K562 (cell line): ENCODE measurements around the gene ZBTB46. TPM values are rescaled to one million over a fixed set of nuclear protein-coding genes. Genes with fewer than 3 reads are reported as not detected.

ENCODE experiments used
- ATAC-seq: fragments of 200-7000 bp; cut with Tn5 transposase; 3 replicates; pipeline ENCODE4 v1.9.1; 2020; ENCODE audit warnings: moderate library complexity
- BruUV-seq: library from RNA; stranded (reverse); fragments of 400-500 nt; replicated peaks from 2 replicates; lab custom pipeline; 2021; lab: Mats Ljungman, UMichigan
- CTCF ChIA-PET: fragments of 300-600 bp; formaldehyde crosslinking; extraction: SDS; loops from one replicate; lab custom pipeline; 2021; ENCODE audit warnings: low intra/inter-chr PET ratio; lab: Yijun Ruan, JAX
- POLR2A ChIA-PET: fragments of 300-600, 350-650 bp; sonication (Branson Sonifier 250); formaldehyde crosslinking; extraction: SDS; loops from one replicate; lab custom pipeline; 2021; ENCODE audit warnings: antibody characterized with exemption, inconsistent platforms; lab: Yijun Ruan, JAX
- DNase-seq, 4 experiments: peaks; one replicate each; pipeline versions ENCODE4 v3.0.0 to v3.0.0-alpha.2; 2011 to 2018; ENCODE audit warnings: low spot score in 3 of 4, mixed read lengths in 3 of 4; ENCODE audit errors: extremely low read depth in 1 of 4
- FAIRE-seq: peaks from 2 replicates; lab custom pipeline; 2011; peaks lifted over from hg19 to GRCh38; lab: Jason Lieb, UNC
- H2AFZ ChIP-seq: 2 replicates; pipeline ENCODE4 v1.6.0; 2011; ENCODE audit warnings: low read depth, low read length, control low read depth, inconsistent platforms
- H3K27ac ChIP-seq: fragments of 200-600 bp; 3 replicates; pipeline ENCODE4 v1.8.0; 2011; ENCODE audit warnings: low read depth, mild to moderate bottlenecking, control low read depth, inconsistent platforms, low read length, moderate library complexity, mixed read lengths; ENCODE audit errors: extremely low read depth
- H3K27me3 ChIP-seq, 2 experiments: fragments of 300-600 bp in 1 of 2; 2 replicates in 1 of 2; 3 replicates in 1 of 2; pipeline versions ENCODE4 v1.6.0 to v1.8.0; 2011; ENCODE audit warnings: inconsistent platforms in 2 of 2, low read length in 2 of 2, mild to moderate bottlenecking in 1 of 2, mixed read lengths in 1 of 2, moderate library complexity in 1 of 2; ENCODE audit not compliant: control insufficient read depth in 2 of 2, insufficient read depth in 2 of 2
- H3K36me3 ChIP-seq: fragments of 300-600 bp; 3 replicates; pipeline ENCODE4 v1.8.0; 2011; ENCODE audit warnings: mild to moderate bottlenecking, low read length, inconsistent platforms; ENCODE audit not compliant: control insufficient read depth, insufficient read depth
- H3K4me1 ChIP-seq, 2 experiments: fragments of 200-600 bp in 1 of 2; replicated peaks in 1 of 2; 2 replicates in 1 of 2; 3 replicates in 1 of 2; pipeline versions ENCODE4 v1.5.1 to v1.8.0; 2011; ENCODE audit warnings: inconsistent platforms in 2 of 2, low read length in 2 of 2, mild to moderate bottlenecking in 1 of 2, mixed read lengths in 1 of 2, moderate library complexity in 1 of 2; ENCODE audit not compliant: control insufficient read depth in 2 of 2, insufficient read depth in 2 of 2
- H3K4me2 ChIP-seq: 2 replicates; pipeline ENCODE4 v1.6.1; 2011; ENCODE audit warnings: low read length, control low read depth, inconsistent platforms, mixed read lengths; ENCODE audit not compliant: insufficient read depth
- H3K4me3 ChIP-seq: fragments of 200-600 bp; sonication (generic), shearing (Covaris generic); 2 replicates; pipeline ENCODE4 v1.5.1; 2016; ENCODE audit warnings: control low read depth, inconsistent platforms
- H3K79me2 ChIP-seq: fragments of 200-600 bp; 3 replicates; pipeline ENCODE4 v1.8.0; 2011; ENCODE audit warnings: low read length, inconsistent platforms; ENCODE audit not compliant: control insufficient read depth, insufficient read depth
- H3K9ac ChIP-seq, 2 experiments: 2 replicates each; pipeline versions ENCODE4 v1.6.0 to v1.6.1; 2011; ENCODE audit warnings: low read depth in 2 of 2, low read length in 2 of 2, control low read depth in 1 of 2, inconsistent platforms in 1 of 2, mild to moderate bottlenecking in 1 of 2, mixed read lengths in 1 of 2; ENCODE audit not compliant: insufficient read depth in 1 of 2
- H3K9me1 ChIP-seq: one replicate; pipeline ENCODE4 v1.6.0; 2011; ENCODE audit warnings: inconsistent platforms, mild to moderate bottlenecking, low read length, moderate library complexity; ENCODE audit not compliant: control insufficient read depth, insufficient read depth
- H3K9me3 ChIP-seq: replicated peaks from 2 replicates; pipeline ENCODE4 v1.5.1; 2011; ENCODE audit warnings: low read depth, low read length, inconsistent platforms; ENCODE audit not compliant: control insufficient read depth, insufficient read depth
- H4K20me1 ChIP-seq: replicated peaks from 2 replicates; pipeline ENCODE4 v1.6.1; 2011; ENCODE audit warnings: low read length, inconsistent platforms, mixed read lengths; ENCODE audit not compliant: control insufficient read depth, insufficient read depth
- CC2D1A ChIP-seq: fragments of 450-650 bp; IDR thresholded peaks from 2 replicates; pipeline ENCODE4 v1.6.1; 2017; ENCODE audit warnings: mild to moderate bottlenecking
- CEBPG ChIP-seq, 3 experiments: fragments of 200-800 bp in 1 of 3; sonication (Bioruptor generic) in 1 of 3; sonication (generic) in 1 of 3; formaldehyde crosslinking in 1 of 3; IDR thresholded peaks in 2 of 3; conservative IDR thresholded peaks in 1 of 3; 2 replicates each; pipeline versions ENCODE4 v1.6.1 to v1.8.0; 2016 to 2022; ENCODE audit warnings: missing compliant biosample characterization in 2 of 3, missing genetic modification characterization in 2 of 3, mild to moderate bottlenecking in 1 of 3, missing genetic modification reagents in 1 of 3
- CSDE1 ChIP-seq, 2 experiments: fragments of 450-650 bp; IDR thresholded peaks; 2 replicates each; pipeline ENCODE4 v1.6.1; 2016; ENCODE audit warnings: mild to moderate bottlenecking in 1 of 2
- DNMT1 ChIP-seq: fragments of 450-650 bp; IDR thresholded peaks from 2 replicates; pipeline ENCODE4 v1.6.1; 2016; ENCODE audit warnings: antibody characterized with exemption, mild to moderate bottlenecking
- NFATC3 ChIP-seq: fragments of 450-650 bp; IDR thresholded peaks from 2 replicates; pipeline ENCODE4 v1.6.1; 2017; ENCODE audit warnings: mild to moderate bottlenecking
- NFXL1 ChIP-seq: fragments of 450-650 bp; formaldehyde crosslinking; IDR thresholded peaks from 2 replicates; pipeline ENCODE4 v1.4.0; 2021; ENCODE audit warnings: mild to moderate bottlenecking
- RBFOX2 ChIP-seq: fragments of 200-400 bp; formaldehyde crosslinking; IDR thresholded peaks from 2 replicates; pipeline ENCODE4 v1.6.1; 2017; ENCODE audit warnings: low read depth, mild to moderate bottlenecking, low read length, moderate library complexity
- REST ChIP-seq, 2 experiments: fragments of 450-650 bp; formaldehyde crosslinking in 1 of 2; IDR thresholded peaks; 2 replicates each; pipeline versions ENCODE4 v1.4.0 to v1.6.1; 2014 to 2020; ENCODE audit warnings: mild to moderate bottlenecking in 2 of 2, borderline replicate concordance in 1 of 2, low read depth in 1 of 2
- ZBTB8A ChIP-seq: fragments of 450-650 bp; IDR thresholded peaks from 2 replicates; pipeline ENCODE4 v1.6.1; 2018; ENCODE audit warnings: mild to moderate bottlenecking, moderate library complexity; ENCODE audit not compliant: partially characterized antibody
- ZNF23 ChIP-seq: fragments of 250-450 bp; sonication (Bioruptor Pico); IDR thresholded peaks from 2 replicates; pipeline ENCODE4 v1.4.0; 2020; ENCODE audit warnings: mild to moderate bottlenecking
- ZNF232 ChIP-seq: sonication (generic); formaldehyde crosslinking; IDR thresholded peaks from 2 replicates; pipeline ENCODE4 v1.8.0; 2022; ENCODE audit warnings: mild to moderate bottlenecking, missing genetic modification reagents
- ZNF408 ChIP-seq: fragments of 250-450 bp; sonication (Bioruptor Pico); IDR thresholded peaks from 2 replicates; pipeline ENCODE4 v1.4.0; 2020; ENCODE audit warnings: low read depth, mild to moderate bottlenecking, moderate library complexity
- ZNF644 ChIP-seq: fragments of 200-800 bp; sonication (Bioruptor generic); IDR thresholded peaks from 2 replicates; pipeline ENCODE4 v1.6.1; 2016; ENCODE audit warnings: low read depth, missing genetic modification characterization, missing compliant biosample characterization
- ZNF830 ChIP-seq: fragments of 250-450 bp; sonication (Bioruptor Pico); IDR thresholded peaks from 2 replicates; pipeline ENCODE4 v1.5.0; 2021; ENCODE audit warnings: mild to moderate bottlenecking
- WGBS: fragments of 100-300 bp; shearing (Covaris generic); methylation state at CpG from one replicate; pipeline ENCODE4 v1.1.6; 2016; ENCODE audit warnings: low coverage, mixed read lengths; ENCODE audit not compliant: insufficient coverage; ENCODE audit errors: missing lambda C conversion rate; 5-methylcytosine and 5-hydroxymethylcytosine counted together
- in situ Hi-C: fragments of 300-500 bp; cut with MboI; formaldehyde crosslinking; loops from 4 replicates; pipeline ENCODE4 v1.15.0; 2018; ENCODE audit warnings: inconsistent platforms, mixed read lengths
- intact Hi-C: fragments of 100-400 bp; cut with micrococcal nuclease; formaldehyde crosslinking; loops from 2 replicates; pipeline ENCODE4 v1.14.2; 2022
- polyA plus RNA-seq, 8 experiments: library from polyadenylated mRNA; depleted of rRNA in 4 of 8; stranded (reverse) in 5 of 8; unstranded in 3 of 8; fragments of >200 nt; fragmentation: Nextera tagmentation in 2 of 8; fragmentation: Illumina TruSeq in 1 of 8; extraction: Ambion mirVana in 2 of 8; extraction: Trizol in 1 of 8; gene quantifications; 2 replicates each; pipeline versions ENCODE4 v1.2.1 to v1.2.3, GENCODE V29; 2011 to 2014; ENCODE audit warnings: inconsistent platforms in 1 of 8, missing spikeins in 1 of 8
- total RNA-seq, 7 experiments: library from RNA; depleted of rRNA in 6 of 7; stranded (reverse); fragments of >200 nt in 6 of 7; fragmentation: Illumina TruSeq in 2 of 7; extraction: Trizol in 2 of 7; gene quantifications; 2 replicates each; pipeline versions ENCODE4 v1.2.1 to v1.2.3, GENCODE V29; 2011 to 2021; ENCODE audit warnings: low replicate concordance in 1 of 7

ZBTB46 gene
- total and polyA plus RNA-seq, 9 of the 15 experiments (the other 6 are each of a cell fraction or from before 2014, with no cell fraction given), result 0.29 to 4.1 (median 1.1) TPM

GRCh38 chr20:63775096-63775978, 55.7 kb downstream of the ZBTB46 start:
- Histone ChIP-seq H3K27me3 (no peaks in the 10 kb centered on the region), H4K20me1 (no peaks in the 10 kb centered on the region; the same call in 1 of the 2 replicates), H3K4me3 (no peak overlapping the region), H3K4me1 (peaks cover 12 to 45% of the 10 kb centered on the region in 2 experiments; a peak in 4 of 5 replicates), H3K9me3 (no peaks in the 10 kb centered on the region), H3K9ac (no peak overlapping the region; a peak in 1 of 4 replicates), H3K79me2 (no peaks in the 10 kb centered on the region), H3K36me3 (no peaks in the 10 kb centered on the region), H3K9me1 (no peaks in the 10 kb centered on the region), H3K4me2 (no peak overlapping the region), H2AFZ (no peak overlapping the region), H3K27ac (no peak overlapping the region)
- CTCF ChIA-PET, result interaction anchor here (1.4 kb wide), 1 partner anchor 198 kb away, joined by 3 read pairs; no protein-coding TSS in a partner anchor
- intact Hi-C loops (no loop called here), in situ Hi-C loops (no loop called here)
- FAIRE-seq (no peak), ATAC-seq (peak; percentile 74), DNase-seq (peak; percentile 43 to 64 (median 52))
- WGBS, result 54% methylated on average over 40 of the region's 67 CpGs
- POLR2A ChIA-PET, result no interaction called here
- BruUV-seq, result no TSS peak
- no peak for TF ChIP-seq CC2D1A
- TF ChIP-seq ZNF830 (CRISPR knock-in tag), result no peak
- no peak for TF ChIP-seq ZNF23 (CRISPR knock-in tag)
- TF ChIP-seq REST (IDR thresholded peaks at IDR 0.05; ENCODE audit: borderline replicate concordance), result peak; percentile 47; the same call in 1 of the 2 replicates
- no peak for TF ChIP-seq REST (CRISPR knock-in tag; IDR thresholded peaks at IDR 0.05; ENCODE audit: low read depth)
- no peak for TF ChIP-seq NFATC3
- TF ChIP-seq NFXL1 (CRISPR knock-in tag), result no peak
- no peak for TF ChIP-seq ZBTB8A
- TF ChIP-seq ZNF232, result no peak
- no peak for TF ChIP-seq ZNF408 (CRISPR knock-in tag)
- TF ChIP-seq CSDE1 (IDR thresholded peaks at IDR 0.05), result no peak
- TF ChIP-seq CEBPG (CRISPR knock-in tag; IDR thresholded peaks at IDR 0.05), result peak; percentile 47; the same call in 1 of the 2 replicates
- no peak for TF ChIP-seq CEBPG (tag; conservative IDR thresholded peaks at IDR 0.05 in 1 of 2, IDR thresholded peaks at IDR 0.05 in 1 of 2)
- TF ChIP-seq ZNF644 (tag), result no peak
- no peak for TF ChIP-seq DNMT1
- 0 out of 2 replicates have a peak, but pooled peaks have one; percentile 15 for TF ChIP-seq RBFOX2
